SK-N-SH (cell line): ENCODE results near the gene MLXIP.

Source experiments
- EP300 ChIP-seq, 2 experiments: IDR thresholded peaks; 2 replicates each; pipeline versions ENCODE4 v1.4.0 to v1.6.1; 2012; ENCODE audit warnings: borderline replicate concordance in 1 of 2, low read depth in 1 of 2, low read length in 1 of 2
- NRF1 ChIP-seq: IDR thresholded peaks from 2 replicates; pipeline ENCODE4 v1.6.1; 2012; ENCODE audit warnings: low read depth, mild to moderate bottlenecking, low read length
- TF ChIP-seq, protein P1 (sequence below): fragments of 200-600 bp; sonication (generic); IDR thresholded peaks from 2 replicates; pipeline ENCODE4 v1.6.1; 2017; ENCODE audit warnings: antibody characterized with exemption, mild to moderate bottlenecking, moderate library complexity

DNA sequence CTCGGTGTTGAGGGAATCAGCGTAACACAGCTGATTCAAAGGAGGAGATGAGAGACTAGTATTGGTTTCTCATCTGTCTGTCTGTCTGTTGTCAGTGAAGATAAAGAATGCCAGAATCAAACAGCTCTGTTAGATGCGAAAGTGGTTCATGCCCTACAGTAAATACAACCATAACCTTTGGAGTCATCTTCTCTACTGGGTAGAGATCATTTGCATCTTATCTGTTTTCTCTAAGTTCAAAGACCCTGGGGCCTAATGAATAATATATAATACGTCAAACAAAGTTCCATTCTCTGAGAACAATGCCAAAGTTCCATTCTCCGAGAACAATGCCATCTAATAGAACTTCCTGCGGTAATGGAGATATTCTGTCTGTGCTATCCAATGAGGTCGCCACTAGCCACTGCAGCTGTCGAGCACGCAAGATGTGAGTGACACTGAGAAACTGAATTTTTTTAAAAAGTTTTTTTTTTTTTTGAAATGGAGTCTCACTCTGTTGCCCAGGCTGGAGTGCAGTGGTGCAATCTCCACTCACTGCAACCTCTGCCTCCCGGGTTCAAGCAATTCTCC lies 88.9 kb downstream of the MLXIP start:
- TF ChIP-seq, protein P1, sequence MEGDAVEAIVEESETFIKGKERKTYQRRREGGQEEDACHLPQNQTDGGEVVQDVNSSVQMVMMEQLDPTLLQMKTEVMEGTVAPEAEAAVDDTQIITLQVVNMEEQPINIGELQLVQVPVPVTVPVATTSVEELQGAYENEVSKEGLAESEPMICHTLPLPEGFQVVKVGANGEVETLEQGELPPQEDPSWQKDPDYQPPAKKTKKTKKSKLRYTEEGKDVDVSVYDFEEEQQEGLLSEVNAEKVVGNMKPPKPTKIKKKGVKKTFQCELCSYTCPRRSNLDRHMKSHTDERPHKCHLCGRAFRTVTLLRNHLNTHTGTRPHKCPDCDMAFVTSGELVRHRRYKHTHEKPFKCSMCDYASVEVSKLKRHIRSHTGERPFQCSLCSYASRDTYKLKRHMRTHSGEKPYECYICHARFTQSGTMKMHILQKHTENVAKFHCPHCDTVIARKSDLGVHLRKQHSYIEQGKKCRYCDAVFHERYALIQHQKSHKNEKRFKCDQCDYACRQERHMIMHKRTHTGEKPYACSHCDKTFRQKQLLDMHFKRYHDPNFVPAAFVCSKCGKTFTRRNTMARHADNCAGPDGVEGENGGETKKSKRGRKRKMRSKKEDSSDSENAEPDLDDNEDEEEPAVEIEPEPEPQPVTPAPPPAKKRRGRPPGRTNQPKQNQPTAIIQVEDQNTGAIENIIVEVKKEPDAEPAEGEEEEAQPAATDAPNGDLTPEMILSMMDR, result no peak
- TF ChIP-seq NRF1 (no peak), EP300 (IDR thresholded peaks at IDR 0.05; ENCODE audit: borderline replicate concordance in 1 of 2, low read depth in 1 of 2, low read length in 1 of 2) (no peak)
